Activated CD4-positive, alpha-beta T cell treated with anti-CD3 and anti-CD28 coated beads for 36 hours (primary cell): ENCODE data around the gene MACO1. TPM values are rescaled to one million over a fixed set of nuclear protein-coding genes. Genes with fewer than 3 reads are reported as not detected.
"Not testable (repeated sequence)": the region's sequence is repeated elsewhere in the genome, so short reads cannot be mapped to it uniquely, and the experiment has no call there.

ENCODE experiments used
- ATAC-seq: fragments of 200-7000 bp; cut with Tn5 transposase; one replicate; pipeline ENCODE4 v1.10.0; 2021; ENCODE audit warnings: mild to moderate bottlenecking, moderate library complexity
- CTCF ChIA-PET: fragments of 350-600 bp; sonication (Branson Sonifier 250); formaldehyde crosslinking; loops from one replicate; lab custom pipeline; 2021; ENCODE audit warnings: antibody characterized with exemption; lab: Charles Lee
- POLR2A ChIA-PET: fragments of 350-600 bp; sonication (Branson Sonifier 250); formaldehyde crosslinking; loops from one replicate; lab custom pipeline; 2021; ENCODE audit warnings: antibody characterized with exemption, inconsistent platforms; lab: Charles Lee
- DNase-seq: peaks from one replicate; pipeline ENCODE4 v3.0.0-alpha.2; 2020
- H3K27ac Mint-ChIP-seq: one replicate; pipeline ENCODE4 v1.8.0; 2021; ENCODE audit warnings: mixed read lengths
- H3K27me3 Mint-ChIP-seq: one replicate; pipeline ENCODE4 v1.8.0; 2021; ENCODE audit warnings: mixed read lengths
- H3K36me3 Mint-ChIP-seq: one replicate; pipeline ENCODE4 v1.8.0; 2021; ENCODE audit warnings: low read depth, mixed read lengths
- H3K4me1 Mint-ChIP-seq: one replicate; pipeline ENCODE4 v1.8.0; 2021; ENCODE audit warnings: mixed read lengths
- H3K4me3 Mint-ChIP-seq: one replicate; pipeline ENCODE4 v1.8.0; 2021; ENCODE audit warnings: mild to moderate bottlenecking, moderate library complexity, mixed read lengths
- H3K9me3 Mint-ChIP-seq: one replicate; pipeline ENCODE4 v1.8.0; 2021; ENCODE audit warnings: low read depth, mixed read lengths
- intact Hi-C, 2 experiments: fragments of 100-400 bp; cut with DNase I in 1 of 2; cut with micrococcal nuclease in 1 of 2; formaldehyde crosslinking; loops; one replicate each; pipeline versions ENCODE4 v1.14.2 to v1.15.1; 2022 to 2024; cut with DNase I, micrococcal nuclease
- total RNA-seq, 2 experiments: library from RNA; stranded (reverse); gene quantifications; one replicate each; pipeline ENCODE4 v1.2.3, GENCODE V29; 2021

The MACO1 gene
- total RNA-seq, 2 experiments from 2014 or later: 15.7 to 18.5 TPM

DNA sequence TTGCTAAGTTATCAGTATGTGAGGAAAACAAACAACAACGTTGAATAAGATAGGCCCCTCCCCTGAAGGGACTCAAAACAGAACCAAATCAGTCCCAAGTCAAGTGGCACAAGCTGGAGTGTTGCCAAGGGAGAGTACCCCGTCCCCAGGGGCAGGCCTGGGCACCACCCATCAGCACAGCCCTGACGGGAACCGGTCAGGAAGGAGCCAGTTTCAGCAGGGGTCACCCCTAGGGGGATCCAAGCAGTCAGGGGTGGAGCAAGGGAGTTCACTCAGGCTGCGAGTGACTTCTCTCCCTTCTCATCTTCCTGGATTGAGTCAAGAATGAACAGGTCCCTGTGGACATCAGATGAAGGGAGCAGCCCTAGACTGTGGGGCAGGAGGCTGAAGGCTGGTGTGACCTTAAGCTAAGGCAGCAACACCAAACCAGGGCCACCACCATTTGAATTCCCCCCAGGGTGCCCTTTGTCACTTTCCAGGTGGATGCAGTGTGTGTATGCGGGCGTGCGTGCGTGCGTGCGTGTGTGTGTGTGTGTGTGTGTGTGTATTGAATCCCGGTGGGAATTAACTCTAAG is 24.9 kb upstream of the MACO1 start:
- H3K4me3 Mint-ChIP-seq, H3K4me1 Mint-ChIP-seq, ATAC-seq, CTCF ChIA-PET, H3K36me3 Mint-ChIP-seq, H3K27me3 Mint-ChIP-seq, H3K27ac Mint-ChIP-seq, DNase-seq, POLR2A ChIA-PET, H3K9me3 Mint-ChIP-seq: not testable (repeated sequence)
- intact Hi-C loops: loop anchor here (10.0 kb wide), 2 partner anchors 119 to 121 kb away; no protein-coding TSS in a partner anchor

DNA sequence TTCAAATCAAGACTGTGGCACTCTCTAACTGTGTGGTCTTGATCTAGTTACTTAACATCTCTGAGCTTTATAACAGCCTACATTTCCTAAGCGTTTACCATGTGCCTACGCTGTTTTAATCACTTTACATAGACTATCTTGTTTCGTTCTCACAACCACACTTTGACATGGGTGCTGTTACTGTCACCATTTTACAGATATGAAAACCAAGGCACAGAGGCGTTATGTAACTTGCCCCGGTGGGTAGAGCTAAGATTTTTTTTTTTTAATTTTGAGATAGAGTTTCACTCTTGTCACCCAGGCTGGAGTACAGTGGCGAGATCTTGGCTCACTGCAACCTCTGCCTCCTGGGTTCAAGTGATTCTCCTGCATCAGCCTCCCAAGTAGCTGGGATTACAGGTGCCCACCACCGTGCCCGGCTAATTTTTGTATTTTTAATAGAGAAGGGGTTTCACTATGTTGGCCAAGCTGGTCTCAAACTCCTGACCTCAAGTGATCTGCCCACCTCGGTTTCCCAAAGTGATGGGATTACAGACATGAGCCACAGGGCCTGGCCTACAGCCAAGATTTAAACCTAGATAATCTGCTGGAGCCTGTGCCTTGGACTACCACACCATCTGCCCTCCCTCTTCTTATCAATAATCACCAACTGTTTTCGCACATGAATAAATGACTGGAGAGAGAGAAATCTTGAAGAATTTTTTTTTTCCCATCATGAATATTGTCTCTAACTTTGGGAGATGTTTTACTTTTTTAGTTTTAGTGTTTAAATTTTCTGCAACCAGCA is 20.9 kb upstream of the MACO1 start:
- H3K27ac Mint-ChIP-seq, POLR2A ChIA-PET, H3K36me3 Mint-ChIP-seq, ATAC-seq, CTCF ChIA-PET, H3K4me3 Mint-ChIP-seq, H3K9me3 Mint-ChIP-seq, H3K27me3 Mint-ChIP-seq, DNase-seq, H3K4me1 Mint-ChIP-seq: not testable (repeated sequence)
- intact Hi-C loops: loop anchor here (10.0 kb wide), 2 partner anchors 115 to 125 kb away; no protein-coding TSS in a partner anchor

DNA sequence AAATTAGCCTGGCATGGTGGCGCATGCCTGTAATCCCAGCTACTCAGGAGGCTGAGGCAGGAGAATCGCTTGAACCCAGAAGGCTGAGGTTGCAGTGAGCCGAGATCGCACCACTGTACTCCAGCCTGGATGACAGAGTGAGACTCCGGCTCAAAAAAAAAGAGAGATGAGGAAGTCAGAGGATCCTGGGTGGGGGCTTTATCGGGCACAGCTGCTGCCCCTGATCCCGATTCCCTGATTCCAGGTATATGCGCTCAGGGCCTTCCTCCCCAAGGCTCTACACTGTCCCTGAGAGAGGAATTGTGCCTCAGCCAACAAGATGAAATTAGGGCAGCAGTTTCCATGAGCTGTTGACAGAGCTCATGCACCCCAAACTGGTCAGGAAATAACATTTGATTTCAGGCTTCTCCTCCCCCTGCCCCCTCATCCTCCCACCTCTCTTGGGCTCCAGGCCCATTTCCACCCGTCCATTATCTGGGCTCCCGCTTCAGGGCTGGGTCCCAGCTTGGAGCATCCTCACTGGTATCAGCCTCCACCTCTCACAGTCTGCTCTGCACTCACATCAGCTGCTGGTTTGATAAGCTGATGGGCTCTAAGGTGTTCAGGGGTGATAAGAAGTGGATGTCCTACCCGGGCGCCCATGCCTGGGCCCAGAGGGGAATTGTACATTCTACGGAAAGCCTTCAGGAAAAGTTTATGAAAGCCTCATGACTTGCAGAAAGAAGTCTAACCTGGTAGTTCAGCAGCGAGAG is 17.6 kb upstream of the MACO1 start:
- H3K9me3 Mint-ChIP-seq, POLR2A ChIA-PET, H3K27ac Mint-ChIP-seq, H3K4me1 Mint-ChIP-seq, CTCF ChIA-PET, DNase-seq, H3K4me3 Mint-ChIP-seq, intact Hi-C loops, H3K27me3 Mint-ChIP-seq, ATAC-seq, H3K36me3 Mint-ChIP-seq: not testable (repeated sequence)

DNA sequence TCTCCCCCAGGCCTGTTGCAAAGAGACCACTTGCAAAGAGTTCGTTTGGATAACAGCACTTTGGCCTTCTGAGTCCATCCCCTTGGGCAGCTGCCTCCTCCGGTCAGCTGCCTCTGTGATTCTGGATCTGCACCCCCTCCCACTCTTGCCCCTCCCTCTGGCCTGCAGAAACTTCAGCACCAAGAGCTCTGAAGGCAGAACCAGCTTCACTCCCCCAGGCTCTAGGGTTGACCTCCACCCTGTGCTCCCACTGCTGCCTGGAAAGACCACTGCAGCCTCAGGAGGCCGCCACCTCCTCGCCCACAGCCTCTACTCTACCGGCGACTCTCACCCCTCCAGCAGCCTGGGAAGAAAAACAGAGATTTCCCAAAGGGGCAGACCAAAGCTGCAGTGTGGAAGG is 16.5 kb upstream of the MACO1 start:
- H3K27me3 Mint-ChIP-seq, H3K4me3 Mint-ChIP-seq: not testable (repeated sequence)

DNA sequence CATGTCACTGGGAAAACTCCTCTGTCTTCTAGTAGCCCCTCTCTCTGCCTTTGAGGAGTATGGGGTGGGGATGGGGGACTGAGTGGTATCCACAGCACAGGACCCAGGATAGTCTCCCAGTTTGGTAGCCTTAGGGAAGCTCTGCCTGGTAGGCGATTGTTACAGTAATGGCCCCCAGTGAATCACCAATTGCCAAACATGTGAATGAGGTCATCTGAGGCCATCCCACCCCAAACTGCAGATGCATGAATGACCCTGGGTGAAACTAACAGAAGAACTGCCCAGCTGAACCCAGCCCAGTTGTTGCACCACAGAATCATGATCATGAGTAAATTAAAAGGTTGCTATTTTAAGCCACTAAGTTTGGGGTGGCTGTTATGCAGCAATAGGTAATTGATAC is 16.1 kb upstream of the MACO1 start:
- POLR2A ChIA-PET, ATAC-seq, H3K27me3 Mint-ChIP-seq, H3K4me1 Mint-ChIP-seq, intact Hi-C loops, H3K4me3 Mint-ChIP-seq, H3K9me3 Mint-ChIP-seq, H3K36me3 Mint-ChIP-seq, DNase-seq, CTCF ChIA-PET, H3K27ac Mint-ChIP-seq: not testable (repeated sequence)

More for the DNA sequence above, 16.5 kb upstream of the MACO1 start:
- H3K9me3 Mint-ChIP-seq, H3K4me1 Mint-ChIP-seq, POLR2A ChIA-PET, DNase-seq, CTCF ChIA-PET, intact Hi-C loops, H3K36me3 Mint-ChIP-seq, H3K27ac Mint-ChIP-seq, ATAC-seq: not testable (repeated sequence)

DNA sequence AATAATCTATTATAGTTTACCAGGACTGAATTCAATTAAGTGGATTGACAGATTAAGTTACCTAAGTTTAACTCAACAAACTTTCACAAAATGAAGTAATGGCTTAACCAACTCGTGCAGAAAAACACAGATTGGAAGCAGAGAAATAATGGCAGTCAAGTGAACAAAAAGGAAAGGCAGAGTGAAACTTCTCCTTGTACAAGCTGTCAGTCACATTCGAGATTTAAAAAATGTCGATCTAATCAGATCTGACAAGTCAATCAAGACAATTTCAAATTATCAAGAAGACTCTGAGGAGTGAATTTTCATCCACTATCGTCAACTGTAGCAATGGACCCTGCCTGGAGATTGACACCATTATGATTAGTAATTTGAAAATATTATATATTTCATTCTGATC is 13.4 kb upstream of the MACO1 start:
- H3K27me3 Mint-ChIP-seq, intact Hi-C loops, H3K36me3 Mint-ChIP-seq, H3K4me1 Mint-ChIP-seq, POLR2A ChIA-PET, H3K4me3 Mint-ChIP-seq, H3K9me3 Mint-ChIP-seq, H3K27ac Mint-ChIP-seq, ATAC-seq, CTCF ChIA-PET, DNase-seq: not testable (repeated sequence)

DNA sequence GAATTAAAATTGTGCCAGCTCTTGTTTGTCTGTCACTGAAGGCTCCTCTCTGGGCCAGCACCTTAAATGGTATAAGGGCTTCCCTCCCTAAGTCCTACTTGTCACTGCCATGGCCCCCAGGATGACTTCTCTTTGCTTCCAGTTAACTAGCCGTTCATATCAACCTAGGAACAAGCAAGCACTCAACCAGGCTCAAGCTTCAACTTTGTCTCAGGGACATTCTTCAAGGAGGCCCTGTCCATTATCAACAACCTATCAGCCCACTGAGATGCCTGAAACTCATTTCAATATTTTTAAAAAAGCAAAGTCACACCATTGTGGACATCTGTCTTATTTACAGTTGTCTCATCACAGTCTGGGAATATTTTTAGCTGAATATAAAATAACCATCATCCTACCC is 11.4 kb upstream of the MACO1 start:
- H3K27ac Mint-ChIP-seq, intact Hi-C loops, H3K4me3 Mint-ChIP-seq, DNase-seq, POLR2A ChIA-PET, H3K4me1 Mint-ChIP-seq, H3K27me3 Mint-ChIP-seq, CTCF ChIA-PET, H3K36me3 Mint-ChIP-seq, ATAC-seq, H3K9me3 Mint-ChIP-seq: not testable (repeated sequence)

DNA sequence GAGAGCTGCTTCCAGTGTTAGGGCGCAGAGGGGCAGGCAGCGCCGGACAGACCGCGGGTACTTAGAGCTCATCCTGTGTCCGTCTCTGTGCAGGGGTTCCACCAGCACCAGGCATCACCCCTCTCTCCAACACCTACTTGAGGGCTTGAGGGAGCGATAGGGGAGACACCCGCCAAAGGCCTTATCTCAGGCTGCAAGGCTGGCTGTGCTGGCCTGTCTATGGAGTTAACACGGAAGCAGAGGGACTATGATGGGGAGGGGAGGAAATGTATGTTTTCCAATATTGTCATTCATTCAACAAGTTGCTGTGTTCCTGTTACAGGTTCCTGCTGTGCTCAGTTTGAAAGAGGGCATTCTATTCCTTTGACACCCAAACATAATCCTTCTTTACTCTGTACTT is 10.0 kb upstream of the MACO1 start, which contains the start of gene RHCE:
Gene RHCE (minus strand): TSS at position 111 of the 400 bp plus-strand sequence. CDS start 39 bp downstream, at position 72.
- H3K27ac Mint-ChIP-seq, H3K27me3 Mint-ChIP-seq, POLR2A ChIA-PET, H3K9me3 Mint-ChIP-seq, H3K4me1 Mint-ChIP-seq, H3K36me3 Mint-ChIP-seq, H3K4me3 Mint-ChIP-seq, CTCF ChIA-PET, ATAC-seq, DNase-seq: not testable (repeated sequence)
- intact Hi-C loops: loop anchor here in 1 of 2 experiments (10.0 kb wide), 1 partner anchor 394 kb away; the partner anchor contains the start of gene MTFR1L

DNA sequence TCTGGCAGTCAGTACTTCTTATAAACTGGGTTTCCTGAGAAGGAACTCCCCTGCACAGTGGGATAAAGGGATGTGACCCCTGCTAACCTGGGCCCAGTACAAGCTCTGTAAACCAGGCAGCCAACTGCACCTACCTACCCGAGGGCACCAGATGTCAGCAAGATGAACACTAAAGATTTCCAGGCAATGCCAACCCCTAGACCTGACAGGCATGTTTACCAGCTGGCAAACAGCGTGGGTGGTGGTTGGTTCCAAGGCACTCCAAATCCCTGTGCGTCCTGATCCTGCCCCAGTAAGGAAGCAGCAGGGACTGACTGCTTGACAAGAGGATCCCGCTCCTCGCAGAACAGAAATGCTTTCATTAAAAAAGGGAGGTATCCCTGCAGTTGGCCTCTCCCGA is 7.5 kb upstream of the MACO1 start:
- H3K27ac Mint-ChIP-seq, POLR2A ChIA-PET, H3K4me1 Mint-ChIP-seq, ATAC-seq, DNase-seq, H3K9me3 Mint-ChIP-seq, H3K27me3 Mint-ChIP-seq, H3K36me3 Mint-ChIP-seq, H3K4me3 Mint-ChIP-seq: not testable (repeated sequence)
- intact Hi-C loops: loop anchor here in 1 of 2 experiments (10.0 kb wide), 1 partner anchor 392 kb away; the partner anchor contains the start of gene MTFR1L
- CTCF ChIA-PET: interaction anchor here (0.7 kb wide), 1 partner anchor 80 kb away, joined by 3 read pairs; no protein-coding TSS in a partner anchor

DNA sequence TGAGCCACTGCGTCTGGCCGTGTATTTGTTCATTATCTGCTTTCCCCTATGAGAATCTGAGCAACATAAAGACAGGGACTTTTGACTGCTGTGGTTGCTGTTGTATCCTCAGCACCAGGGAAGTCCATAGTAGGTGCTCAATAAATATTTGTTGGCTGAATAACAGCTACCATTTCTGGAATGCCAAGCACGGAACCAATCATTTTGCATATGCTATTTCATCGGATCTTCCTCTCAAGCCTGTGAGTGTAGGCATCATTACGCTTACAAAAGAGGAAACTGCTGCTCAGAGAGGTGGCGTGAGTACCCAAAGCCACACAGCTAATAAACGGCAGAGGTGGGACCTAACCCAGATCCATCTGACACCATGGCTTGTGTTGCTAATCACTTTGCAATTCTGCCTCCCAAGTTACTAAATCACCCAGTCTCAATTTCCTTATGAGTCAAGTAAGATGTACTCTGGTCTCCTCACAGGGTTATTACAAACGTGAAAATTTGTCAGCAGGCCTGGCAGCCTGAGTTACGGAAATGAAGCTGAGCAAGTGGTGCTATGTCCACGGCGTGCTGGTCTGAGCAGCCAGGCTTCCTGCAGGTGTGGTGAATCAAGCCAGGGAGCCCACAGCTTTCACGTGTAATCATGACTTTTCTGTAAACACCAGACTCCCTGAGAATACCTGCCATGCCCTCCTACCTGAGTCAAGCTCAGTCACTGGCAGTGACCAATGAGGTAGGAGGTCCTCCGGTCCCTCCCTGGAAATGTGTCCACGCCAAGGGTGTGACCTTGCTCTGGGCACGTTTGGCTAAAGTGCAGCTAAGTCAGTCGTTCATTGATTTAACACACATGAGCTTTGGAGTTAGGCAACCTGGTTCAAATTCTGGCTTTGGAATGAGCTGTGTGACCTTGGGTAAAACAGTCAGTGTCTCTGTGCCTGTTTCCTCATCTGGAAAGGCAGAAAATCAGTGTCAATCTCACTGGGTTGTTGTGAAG is 5.3 kb upstream of the MACO1 start:
- CTCF ChIA-PET: interaction anchor here (0.6 to 0.7 kb wide), 2 partner anchors 94 to 95 kb away, joined by 3 read pairs; no protein-coding TSS in a partner anchor
- intact Hi-C loops: loop anchor here in 1 of 2 experiments (10.0 kb wide), 1 partner anchor 389 kb away; the partner anchor contains the start of gene MTFR1L

More for the DNA sequence above, 5.3 kb upstream of the MACO1 start:
- Mint-ChIP-seq H3K27ac (no peak overlapping the region), H3K4me3 (no peak overlapping the region), H3K27me3 (no peaks in the 10 kb centered on the region), H3K9me3 (no peaks in the 10 kb centered on the region), H3K4me1 (peaks cover 6% of the 10 kb centered on the region), H3K36me3 (no peaks in the 10 kb centered on the region)
- POLR2A ChIA-PET: no interaction called here
- no peak for DNase-seq
- ATAC-seq: no peak
